ENCODE results near the gene DCK.
A peak's percentile ranks its signal among the peaks of the same experiment; 100 is the strongest.
"Not testable (repeated sequence)": the region's sequence is repeated elsewhere in the genome, so short reads cannot be mapped to it uniquely, and the experiment has no call there.

Gene DCK

DNA sequence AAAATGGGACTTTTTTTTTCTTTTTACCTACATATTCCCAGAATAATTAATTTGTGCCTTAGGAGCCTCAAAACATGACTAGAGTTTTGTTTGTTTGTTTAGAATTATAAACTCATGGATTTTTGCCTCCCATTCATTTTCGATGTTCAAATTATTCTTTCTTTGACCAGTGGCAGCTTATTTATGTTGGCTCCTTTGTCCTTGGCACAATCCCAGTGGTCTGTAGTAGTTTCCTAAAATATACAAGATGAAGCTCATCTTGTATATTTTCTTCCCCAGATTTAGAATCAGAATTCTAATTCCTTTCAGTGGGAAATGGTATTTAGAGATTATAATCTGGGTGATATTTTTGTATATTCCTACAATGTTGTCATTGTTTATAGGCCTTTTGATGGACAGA, 27.2 kb downstream of the DCK start:
- TF ChIP-seq, protein P1, sequence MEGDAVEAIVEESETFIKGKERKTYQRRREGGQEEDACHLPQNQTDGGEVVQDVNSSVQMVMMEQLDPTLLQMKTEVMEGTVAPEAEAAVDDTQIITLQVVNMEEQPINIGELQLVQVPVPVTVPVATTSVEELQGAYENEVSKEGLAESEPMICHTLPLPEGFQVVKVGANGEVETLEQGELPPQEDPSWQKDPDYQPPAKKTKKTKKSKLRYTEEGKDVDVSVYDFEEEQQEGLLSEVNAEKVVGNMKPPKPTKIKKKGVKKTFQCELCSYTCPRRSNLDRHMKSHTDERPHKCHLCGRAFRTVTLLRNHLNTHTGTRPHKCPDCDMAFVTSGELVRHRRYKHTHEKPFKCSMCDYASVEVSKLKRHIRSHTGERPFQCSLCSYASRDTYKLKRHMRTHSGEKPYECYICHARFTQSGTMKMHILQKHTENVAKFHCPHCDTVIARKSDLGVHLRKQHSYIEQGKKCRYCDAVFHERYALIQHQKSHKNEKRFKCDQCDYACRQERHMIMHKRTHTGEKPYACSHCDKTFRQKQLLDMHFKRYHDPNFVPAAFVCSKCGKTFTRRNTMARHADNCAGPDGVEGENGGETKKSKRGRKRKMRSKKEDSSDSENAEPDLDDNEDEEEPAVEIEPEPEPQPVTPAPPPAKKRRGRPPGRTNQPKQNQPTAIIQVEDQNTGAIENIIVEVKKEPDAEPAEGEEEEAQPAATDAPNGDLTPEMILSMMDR (IDR thresholded peaks at IDR 0.05; ENCODE audit: low read depth, low read length, missing control alignments): no peak
- Histone ChIP-seq H3K27ac (no peak overlapping the region), H3K36me3 (replicated peaks) (no peaks in the 10 kb centered on the region), H3K27me3 (replicated peaks) (no peaks in the 10 kb centered on the region), H3K4me3 (ENCODE audit: low read depth, low read length) (no peak overlapping the region)
- in situ Hi-C loops (cut with HindIII; ENCODE audit: low pct_ligation_motif_present, low sequenced_read_pairs): no loop called here
- no peak for DNase-seq

DNA sequence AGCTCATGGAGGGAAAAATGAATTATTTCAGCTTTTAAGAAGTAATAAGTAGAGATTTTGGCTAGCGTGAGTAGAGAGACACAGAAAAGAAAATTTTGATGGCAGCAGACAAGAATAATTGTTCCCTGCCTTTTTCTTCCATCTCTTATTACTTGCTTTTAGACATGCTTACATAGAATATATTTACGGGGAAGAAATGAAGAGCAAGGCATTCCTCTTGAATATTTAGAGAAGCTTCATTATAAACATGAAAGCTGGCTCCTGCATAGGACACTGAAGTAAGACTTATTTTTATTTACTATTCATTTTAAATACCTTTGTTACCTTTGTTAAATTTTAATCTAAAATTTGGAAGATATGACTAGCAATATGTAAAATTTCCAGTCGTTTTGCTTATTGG, 32.2 kb downstream of the DCK start:
- TF ChIP-seq, protein P1 (IDR thresholded peaks at IDR 0.05; ENCODE audit: low read depth, low read length, missing control alignments): no peak
- no peaks in the 10 kb centered on the region for H3K27me3 ChIP-seq (replicated peaks)
- no peaks in the 10 kb centered on the region for H3K36me3 ChIP-seq (replicated peaks)
- H3K4me3 ChIP-seq (ENCODE audit: low read depth, low read length): no peak overlapping the region
- peak overlapping the region; percentile 50 for H3K27ac ChIP-seq
- in situ Hi-C loops (cut with HindIII; ENCODE audit: low pct_ligation_motif_present, low sequenced_read_pairs): no loop called here
- DNase-seq: no peak

DNA sequence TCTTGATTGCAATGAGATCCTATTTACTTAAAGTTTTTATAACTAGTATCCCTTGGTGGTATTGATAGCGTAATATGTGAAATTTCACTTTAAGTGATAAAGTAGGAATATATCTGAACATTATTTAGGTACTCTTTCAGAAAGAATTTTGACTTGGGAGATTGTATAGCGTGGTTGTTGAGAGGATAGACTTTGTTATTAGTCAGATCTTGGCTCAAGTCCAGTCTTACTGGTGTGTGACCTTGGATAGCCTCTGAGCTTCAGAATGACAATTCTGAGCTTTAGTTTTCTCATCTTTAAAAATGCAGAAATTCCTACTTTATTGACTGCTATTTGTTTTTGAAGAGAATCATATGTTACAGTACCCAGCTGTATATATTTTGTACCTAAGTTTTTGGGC, 32.6 kb downstream of the DCK start:
- DNase-seq: peak; percentile 80
- TF ChIP-seq, protein P1 (IDR thresholded peaks at IDR 0.05; ENCODE audit: low read depth, low read length, missing control alignments): no peak
- Histone ChIP-seq H3K4me3 (ENCODE audit: low read depth, low read length) (no peak overlapping the region), H3K27ac (peak overlapping the region; percentile 55), H3K27me3 (replicated peaks) (no peaks in the 10 kb centered on the region), H3K36me3 (replicated peaks) (no peaks in the 10 kb centered on the region)
- in situ Hi-C loops (cut with HindIII; ENCODE audit: low pct_ligation_motif_present, low sequenced_read_pairs): no loop called here

DNA sequence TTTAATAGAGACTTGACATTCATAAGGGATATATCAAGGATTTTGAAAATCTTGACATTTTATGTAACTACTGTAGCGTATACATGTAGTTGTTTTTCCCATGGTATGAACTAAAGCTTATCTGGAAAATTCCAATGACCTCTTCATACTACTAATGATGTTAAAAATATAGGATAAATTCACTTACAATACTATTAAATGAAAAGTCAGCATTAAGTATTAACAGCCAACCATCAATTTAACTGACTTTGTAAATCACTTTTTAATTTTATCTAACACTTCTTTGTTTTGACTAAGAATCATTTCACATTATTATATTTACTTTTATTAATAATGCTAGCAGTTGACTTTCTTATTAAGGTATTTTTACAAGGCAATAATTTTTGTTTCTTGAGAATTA, 34.2 kb downstream of the DCK start:
- Histone ChIP-seq H3K27ac (no peak overlapping the region), H3K4me3 (ENCODE audit: low read depth, low read length) (no peak overlapping the region), H3K36me3 (replicated peaks) (no peaks in the 10 kb centered on the region), H3K27me3 (replicated peaks) (no peaks in the 10 kb centered on the region)
- TF ChIP-seq, protein P1 (IDR thresholded peaks at IDR 0.05; ENCODE audit: low read depth, low read length, missing control alignments): no peak
- no peak for DNase-seq
- in situ Hi-C loops (cut with HindIII; ENCODE audit: low pct_ligation_motif_present, low sequenced_read_pairs): no loop called here

DNA sequence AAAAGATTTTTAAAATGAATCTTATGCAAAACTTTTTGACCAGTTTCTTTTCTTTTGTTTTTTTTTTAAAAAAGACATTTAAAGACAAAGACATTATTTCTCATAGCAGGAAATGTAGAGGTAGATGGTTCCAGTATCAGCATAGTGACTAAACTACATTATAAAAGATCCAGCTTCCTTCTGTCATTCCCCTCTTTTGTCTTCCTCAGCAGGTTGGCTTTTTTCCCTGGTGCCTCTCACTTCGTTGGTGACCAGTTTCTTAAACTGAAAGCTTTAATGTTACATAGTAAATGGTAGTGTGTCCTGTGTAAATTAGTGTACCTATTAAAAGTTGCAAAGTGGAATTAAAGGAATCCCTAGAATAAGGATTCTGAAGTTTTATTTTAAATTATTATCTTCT, 36.1 kb downstream of the DCK start:
- Histone ChIP-seq H3K36me3 (replicated peaks) (no peaks in the 10 kb centered on the region), H3K27me3 (replicated peaks) (no peaks in the 10 kb centered on the region), H3K27ac (no peak overlapping the region), H3K4me3 (ENCODE audit: low read depth, low read length) (no peak overlapping the region)
- no peak for DNase-seq
- in situ Hi-C loops (cut with HindIII; ENCODE audit: low pct_ligation_motif_present, low sequenced_read_pairs): no loop called here
- TF ChIP-seq, protein P1 (IDR thresholded peaks at IDR 0.05; ENCODE audit: low read depth, low read length, missing control alignments): no peak

DNA sequence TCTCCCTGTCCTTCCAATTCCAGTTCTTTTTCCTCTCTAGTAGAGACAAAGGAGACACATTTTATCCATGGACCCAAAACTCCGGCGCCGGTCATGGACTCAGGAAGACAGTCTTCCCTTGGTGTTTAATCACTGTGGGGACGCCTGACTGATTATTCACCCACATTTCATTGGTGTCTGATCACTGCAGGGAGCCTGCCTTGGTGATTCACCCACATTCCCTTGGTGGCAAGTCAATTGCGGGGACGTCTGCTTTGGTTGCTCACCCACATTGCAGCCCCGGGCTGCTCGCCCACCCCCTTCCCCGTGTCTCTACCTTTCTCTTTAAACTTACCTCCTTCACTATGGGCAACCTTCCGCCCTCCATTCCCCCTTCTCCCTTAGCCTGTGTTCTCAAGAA, 38.7 kb downstream of the DCK start:
- H3K27me3 ChIP-seq (replicated peaks); H3K4me3 ChIP-seq (ENCODE audit: low read depth, low read length); H3K36me3 ChIP-seq (replicated peaks); in situ Hi-C loops (cut with HindIII; ENCODE audit: low pct_ligation_motif_present, low sequenced_read_pairs): not testable (repeated sequence)
- peak; percentile 86 for DNase-seq
- H3K27ac ChIP-seq: peak overlapping the region; percentile 28

Measured in brain microvascular endothelial cell (primary cell).